Hepatocyte (in vitro differentiated cells): ENCODE measurements around the gene AKR1B15. TPM values are rescaled to one million over a fixed set of nuclear protein-coding genes. Genes with fewer than 3 reads are reported as not detected.
"Not testable (repeated sequence)": the region's sequence is repeated elsewhere in the genome, so short reads cannot be mapped to it uniquely, and the experiment has no call there.

Source experiments
- DNase-seq: peaks from one replicate; pipeline ENCODE4 v3.0.0-alpha.2; 2016; ENCODE audit warnings: low spot score
- H2AFZ ChIP-seq: fragments of 200-600 bp; sonication (generic); 2 replicates; pipeline ENCODE4 v1.6.0; 2016; ENCODE audit warnings: antibody characterized with exemption, mild to moderate bottlenecking
- H3K27ac ChIP-seq: fragments of 200-600 bp; sonication (generic); 2 replicates; pipeline ENCODE4 v1.5.1; 2016; ENCODE audit warnings: mild to moderate bottlenecking
- H3K27me3 ChIP-seq: fragments of 200-600 bp; sonication (generic); 2 replicates; pipeline ENCODE4 v1.6.1; 2016
- H3K36me3 ChIP-seq: fragments of 200-600 bp; sonication (generic); replicated peaks from 2 replicates; pipeline ENCODE4 v1.5.1; 2016; ENCODE audit warnings: low read depth; ENCODE audit not compliant: insufficient read depth
- H3K4me1 ChIP-seq: fragments of 200-600 bp; sonication (generic); 2 replicates; pipeline ENCODE4 v1.5.1; 2016; ENCODE audit warnings: mild to moderate bottlenecking, moderate library complexity; ENCODE audit not compliant: insufficient read depth
- H3K4me2 ChIP-seq: fragments of 200-600 bp; sonication (generic); 2 replicates; pipeline ENCODE4 v1.6.0; 2016
- H3K4me3 ChIP-seq: fragments of 200-600 bp; sonication (generic); 2 replicates; pipeline ENCODE4 v1.5.1; 2016; ENCODE audit warnings: mild to moderate bottlenecking
- H3K79me2 ChIP-seq: fragments of 200-600 bp; sonication (generic); 2 replicates; pipeline ENCODE4 v1.6.0; 2017; ENCODE audit warnings: mild to moderate bottlenecking
- H3K9me2 ChIP-seq: fragments of 200-600 bp; sonication (generic); replicated peaks from 2 replicates; pipeline ENCODE4 v1.6.0; 2017; ENCODE audit warnings: mild to moderate bottlenecking; ENCODE audit not compliant: insufficient read depth
- H3K9me3 ChIP-seq: fragments of 200-600 bp; sonication (generic); 2 replicates; pipeline ENCODE4 v1.5.1; 2016; ENCODE audit warnings: low read depth, mild to moderate bottlenecking
- H4K20me1 ChIP-seq: fragments of 200-600 bp; sonication (generic); 2 replicates; pipeline ENCODE4 v1.6.0; 2016; ENCODE audit warnings: mild to moderate bottlenecking; ENCODE audit not compliant: insufficient read depth, poor library complexity, severe bottlenecking
- EZH2 ChIP-seq: fragments of 200-600 bp; sonication (generic); IDR thresholded peaks from 2 replicates; pipeline ENCODE4 v1.6.1; 2016; ENCODE audit warnings: antibody characterized with exemption, mild to moderate bottlenecking, borderline replicate concordance
- EZH2phosphoT487 ChIP-seq: fragments of 200-600 bp; sonication (generic); IDR thresholded peaks from one replicate; pipeline ENCODE4 v1.6.1; 2018; ENCODE audit warnings: antibody characterized with exemption, mild to moderate bottlenecking, low read depth, moderate library complexity; ENCODE audit not compliant: unreplicated experiment, severe bottlenecking
- WGBS: methylation state at CpG from one replicate; pipeline ENCODE4 v1.1.6; 2016; ENCODE audit warnings: low lambda C conversion rate; ENCODE audit errors: missing lambda C conversion rate; 5-methylcytosine and 5-hydroxymethylcytosine counted together
- polyA plus RNA-seq: library from polyadenylated mRNA; unstranded; fragments of >200 nt; fragmentation: Nextera tagmentation; extraction: Ambion mirVana; gene quantifications from 2 replicates; pipeline ENCODE4 v1.2.1, GENCODE V29; 2016
- total RNA-seq: library from RNA; depleted of rRNA; stranded (reverse); fragments of >200 nt; gene quantifications from 2 replicates; pipeline ENCODE4 v1.2.3, GENCODE V29; 2014
- TF ChIP-seq, protein P1 (sequence below): fragments of 200-600 bp; sonication (generic); IDR thresholded peaks from 2 replicates; pipeline ENCODE4 v1.5.1; 2016; ENCODE audit warnings: antibody characterized with exemption, mild to moderate bottlenecking; ENCODE audit not compliant: poor library complexity

The AKR1B15 gene
- total and polyA plus RNA-seq, 2 experiments from 2014 or later: 6.3 to 13.7 TPM

DNA sequence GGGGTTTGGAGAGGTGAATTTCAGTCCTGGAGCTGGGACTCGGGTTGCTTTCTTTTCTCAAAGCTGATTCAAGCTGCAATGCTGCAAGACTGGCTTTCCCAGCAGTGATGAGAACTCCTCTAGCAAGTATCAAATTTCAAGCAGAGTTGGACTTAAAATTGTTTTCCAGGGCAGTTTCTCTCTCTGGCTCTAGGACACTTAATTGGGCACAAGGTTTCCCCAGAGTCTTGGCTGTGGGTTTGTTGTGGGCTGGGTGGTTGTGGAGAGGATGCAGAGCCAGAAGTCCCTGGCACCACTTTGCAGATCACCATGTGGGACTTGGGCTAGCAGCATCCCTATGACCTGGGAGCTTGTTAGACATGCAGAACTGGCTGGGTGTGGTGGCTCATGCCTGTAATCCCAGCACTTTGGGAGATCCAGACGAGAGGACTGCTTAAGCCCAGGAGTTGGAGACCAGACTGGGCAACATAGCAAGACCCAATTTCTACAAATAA lies 16.8 kb downstream of the AKR1B15 start:
- Histone ChIP-seq H3K27me3 (no peaks in the 10 kb centered on the region), H3K9me3 (no peaks in the 10 kb centered on the region), H3K79me2 (no peaks in the 10 kb centered on the region), H3K36me3 (no peaks in the 10 kb centered on the region), H3K9me2 (no peaks in the 10 kb centered on the region), H2AFZ (no peak overlapping the region), H3K4me2 (no peak overlapping the region), H3K27ac (no peak overlapping the region), H3K4me1 (no peaks in the 10 kb centered on the region), H3K4me3 (no peak overlapping the region), H4K20me1 (no peaks in the 10 kb centered on the region)
- peak; percentile 13 for DNase-seq
- WGBS: 64% methylated on average over 2 of the region's 2 CpGs
- no peak for TF ChIP-seq EZH2phosphoT487
- no peak for TF ChIP-seq EZH2
- TF ChIP-seq, protein P1, sequence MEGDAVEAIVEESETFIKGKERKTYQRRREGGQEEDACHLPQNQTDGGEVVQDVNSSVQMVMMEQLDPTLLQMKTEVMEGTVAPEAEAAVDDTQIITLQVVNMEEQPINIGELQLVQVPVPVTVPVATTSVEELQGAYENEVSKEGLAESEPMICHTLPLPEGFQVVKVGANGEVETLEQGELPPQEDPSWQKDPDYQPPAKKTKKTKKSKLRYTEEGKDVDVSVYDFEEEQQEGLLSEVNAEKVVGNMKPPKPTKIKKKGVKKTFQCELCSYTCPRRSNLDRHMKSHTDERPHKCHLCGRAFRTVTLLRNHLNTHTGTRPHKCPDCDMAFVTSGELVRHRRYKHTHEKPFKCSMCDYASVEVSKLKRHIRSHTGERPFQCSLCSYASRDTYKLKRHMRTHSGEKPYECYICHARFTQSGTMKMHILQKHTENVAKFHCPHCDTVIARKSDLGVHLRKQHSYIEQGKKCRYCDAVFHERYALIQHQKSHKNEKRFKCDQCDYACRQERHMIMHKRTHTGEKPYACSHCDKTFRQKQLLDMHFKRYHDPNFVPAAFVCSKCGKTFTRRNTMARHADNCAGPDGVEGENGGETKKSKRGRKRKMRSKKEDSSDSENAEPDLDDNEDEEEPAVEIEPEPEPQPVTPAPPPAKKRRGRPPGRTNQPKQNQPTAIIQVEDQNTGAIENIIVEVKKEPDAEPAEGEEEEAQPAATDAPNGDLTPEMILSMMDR: no peak

DNA sequence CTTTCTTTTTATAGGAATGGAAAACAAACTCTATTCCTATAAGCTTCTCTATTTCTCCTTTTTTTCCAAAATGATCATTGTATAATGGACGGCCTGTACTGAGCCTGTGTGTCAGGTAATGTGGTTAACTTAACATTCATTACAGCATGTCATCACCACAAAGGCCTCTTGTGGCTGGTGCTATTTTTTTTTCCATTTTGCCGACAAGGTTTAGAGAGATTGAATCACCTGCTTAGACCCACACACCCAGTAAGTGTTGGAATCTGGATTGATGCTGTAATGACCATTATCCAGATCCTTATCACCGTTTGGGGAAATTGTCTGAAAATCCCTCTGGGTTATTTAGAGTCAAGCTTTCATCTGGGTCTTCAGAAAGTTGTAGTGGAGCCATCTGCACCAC lies 18.5 kb downstream of the AKR1B15 start:
- DNase-seq: no peak
- no peak overlapping the region for H3K4me2 ChIP-seq
- no peaks in the 10 kb centered on the region for H3K4me1 ChIP-seq
- 73% methylated on average over 3 of the region's 3 CpGs for WGBS
- no peaks in the 10 kb centered on the region for H4K20me1 ChIP-seq
- no peaks in the 10 kb centered on the region for H3K27me3 ChIP-seq
- H3K36me3 ChIP-seq: no peaks in the 10 kb centered on the region
- TF ChIP-seq EZH2: no peak
- TF ChIP-seq, protein P1: no peak
- no peak for TF ChIP-seq EZH2phosphoT487
- no peaks in the 10 kb centered on the region for H3K9me3 ChIP-seq
- no peaks in the 10 kb centered on the region for H3K79me2 ChIP-seq
- no peaks in the 10 kb centered on the region for H3K9me2 ChIP-seq
- no peak overlapping the region for H2AFZ ChIP-seq
- no peak overlapping the region for H3K27ac ChIP-seq
- H3K4me3 ChIP-seq: no peak overlapping the region

DNA sequence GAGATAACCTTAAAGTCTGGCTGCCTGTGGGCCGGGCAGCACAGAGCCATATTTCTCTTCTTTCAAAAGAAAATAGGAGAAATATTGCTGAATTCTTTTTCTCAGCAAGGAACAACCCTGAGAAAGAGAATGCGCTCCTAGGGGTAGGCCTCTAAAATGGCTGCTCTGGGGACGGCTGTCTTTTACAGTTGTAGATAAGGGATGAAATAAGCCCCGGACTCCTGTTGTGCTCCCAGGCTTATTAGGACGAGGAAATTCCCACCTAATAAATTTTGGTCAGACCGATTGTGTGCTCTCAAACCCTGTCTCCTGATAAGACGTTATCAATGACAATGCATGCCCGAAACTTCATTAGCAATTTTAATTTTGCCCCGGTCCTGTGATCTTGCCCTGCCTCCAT lies 21.1 kb downstream of the AKR1B15 start:
- H3K27me3 ChIP-seq, H3K4me1 ChIP-seq, H4K20me1 ChIP-seq, H3K9me2 ChIP-seq, DNase-seq, H3K79me2 ChIP-seq, H3K27ac ChIP-seq, H3K4me2 ChIP-seq, H3K4me3 ChIP-seq, H2AFZ ChIP-seq, H3K9me3 ChIP-seq, H3K36me3 ChIP-seq: not testable (repeated sequence)
- 87% methylated on average over 9 of the region's 9 CpGs for WGBS

DNA sequence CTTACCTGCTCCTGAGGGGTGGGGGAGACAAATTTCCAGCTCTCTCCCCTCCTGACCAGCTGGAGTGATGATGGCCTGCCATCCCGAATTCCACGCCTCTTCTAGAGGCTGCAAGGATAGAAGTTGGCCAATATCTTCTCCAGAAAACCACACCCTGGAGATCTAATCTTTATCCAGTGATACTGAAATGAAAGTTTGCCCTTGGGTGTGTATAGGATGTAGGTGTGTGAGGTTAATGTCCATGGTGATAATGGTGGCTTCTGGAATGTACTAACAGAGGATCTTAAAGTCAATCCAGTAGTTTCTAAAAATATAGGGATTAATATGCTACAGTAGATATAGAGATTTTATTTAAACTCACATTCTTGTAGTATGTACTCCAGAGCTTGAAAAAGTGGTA lies 22.2 kb downstream of the AKR1B15 start:
- Histone ChIP-seq H3K36me3 (no peaks in the 10 kb centered on the region), H3K4me1 (no peaks in the 10 kb centered on the region), H3K27me3 (no peaks in the 10 kb centered on the region)

More for the DNA sequence above, 22.2 kb downstream of the AKR1B15 start:
- Histone ChIP-seq H3K9me3 (no peaks in the 10 kb centered on the region), H3K4me2 (no peak overlapping the region), H4K20me1 (no peaks in the 10 kb centered on the region), H3K27ac (no peak overlapping the region), H3K9me2 (no peaks in the 10 kb centered on the region), H3K4me3 (no peak overlapping the region), H2AFZ (no peak overlapping the region), H3K79me2 (no peaks in the 10 kb centered on the region)
- DNase-seq: no peak
- WGBS: 80% methylated on average over 2 of the region's 2 CpGs
- TF ChIP-seq EZH2 (no peak), EZH2phosphoT487 (no peak)
- TF ChIP-seq, protein P1: no peak
